HG02870 (cell line): Measurements from ENCODE around the gene DDX17.

Experiments
- ATAC-seq: cut with Tn5 transposase; IDR thresholded peaks from one replicate; pipeline ENCODE4 v1.9.1; 2021; ENCODE audit warnings: mild to moderate bottlenecking, moderate library complexity; ENCODE audit not compliant: unreplicated experiment

DDX17 gene

GRCh38 chr22:38506118-38506962, at the start of gene DDX17:
Gene DDX17 (minus strand): TSS chr22:38506311.
- ATAC-seq = peak; percentile 88

- no peak for ATAC-seq
These were observed 48.2 kb upstream of the DDX17 start for GRCh38 chr22:38554281-38554680.

GRCh38 chr22:38549101-38549894, 43.2 kb upstream of the DDX17 start:
- no peak for ATAC-seq

GRCh38 chr22:38540701-38541100, 34.6 kb upstream of the DDX17 start:
- ATAC-seq = no peak

- no peak for ATAC-seq
These were observed 25.3 kb upstream of the DDX17 start for GRCh38 chr22:38531251-38531938.

- ATAC-seq = no peak
These were observed 18.3 kb upstream of the DDX17 start for GRCh38 chr22:38524429-38524828.

- no peak for ATAC-seq
These were observed 17.4 kb upstream of the DDX17 start for GRCh38 chr22:38523479-38523878.

- ATAC-seq = no peak
These were observed 16.9 kb upstream of the DDX17 start for GRCh38 chr22:38523029-38523428.

- ATAC-seq = no peak
These were observed 13.5 kb upstream of the DDX17 start for GRCh38 chr22:38519453-38520250.

- no peak for ATAC-seq
These were observed 12.5 kb upstream of the DDX17 start for GRCh38 chr22:38518620-38519019.

- no peak for ATAC-seq
These were observed 7.0 kb upstream of the DDX17 start for GRCh38 chr22:38513063-38513462.

- no peak for ATAC-seq
These were observed 4.4 kb upstream of the DDX17 start for GRCh38 chr22:38510416-38510970.

- ATAC-seq = peak; percentile 17
These were observed 482 bp downstream of the DDX17 start for GRCh38 chr22:38505541-38506117.

- no peak for ATAC-seq
These were observed 1.2 kb downstream of the DDX17 start for GRCh38 chr22:38504731-38505540.

GRCh38 chr22:38503021-38503420, 3.1 kb downstream of the DDX17 start:
- ATAC-seq = no peak

GRCh38 chr22:38501797-38502672, 4.1 kb downstream of the DDX17 start:
- ATAC-seq = no peak

GRCh38 chr22:38497869-38498268, 8.2 kb downstream of the DDX17 start:
- no peak for ATAC-seq

- ATAC-seq = no peak
These were observed 11.2 kb downstream of the DDX17 start for GRCh38 chr22:38494939-38495338.
